Neural progenitor cell (in vitro differentiated cells): ENCODE results near the gene ZDHHC11. TPM values are rescaled to one million over a fixed set of nuclear protein-coding genes. Genes with fewer than 3 reads are reported as not detected.
"Not testable (repeated sequence)": the region's sequence is repeated elsewhere in the genome, so short reads cannot be mapped to it uniquely, and the experiment has no call there.

Source experiments
- DNase-seq: peaks from one replicate; pipeline ENCODE4 v3.0.0-alpha.2; 2016; ENCODE audit warnings: low spot score
- H2AFZ ChIP-seq: fragments of 200-600 bp; sonication (generic); replicated peaks from 2 replicates; pipeline ENCODE4 v1.6.1; 2016; ENCODE audit warnings: antibody characterized with exemption
- H3F3A ChIP-seq: fragments of 200-600 bp; sonication (generic); 2 replicates; pipeline ENCODE4 v1.6.1; 2016; ENCODE audit warnings: antibody characterized with exemption, low read depth
- H3K27ac ChIP-seq: fragments of 200-600 bp; sonication (generic); 2 replicates; pipeline ENCODE4 v1.5.1; 2016; ENCODE audit warnings: mild to moderate bottlenecking
- H3K27me3 ChIP-seq: fragments of 200-600 bp; sonication (generic); 2 replicates; pipeline ENCODE4 v1.6.1; 2016; ENCODE audit warnings: mild to moderate bottlenecking, moderate library complexity
- H3K36me3 ChIP-seq: fragments of 200-600 bp; sonication (generic); 2 replicates; pipeline ENCODE4 v1.5.1; 2016
- H3K4me1 ChIP-seq: fragments of 200-600 bp; sonication (generic); 2 replicates; pipeline ENCODE4 v1.6.1; 2016; ENCODE audit warnings: mixed run types
- H3K4me2 ChIP-seq: fragments of 200-600 bp; sonication (generic); 2 replicates; pipeline ENCODE4 v1.6.1; 2016
- H3K4me3 ChIP-seq: fragments of 200-600 bp; sonication (generic); 2 replicates; pipeline ENCODE4 v1.5.1; 2016
- H3K79me2 ChIP-seq: fragments of 200-600 bp; sonication (generic); 2 replicates; pipeline ENCODE4 v1.6.1; 2016; ENCODE audit warnings: low read depth
- H3K9ac ChIP-seq: fragments of 200-600 bp; sonication (generic); 2 replicates; pipeline ENCODE4 v1.6.1; 2016
- H3K9me3 ChIP-seq: fragments of 200-600 bp; sonication (generic); 2 replicates; pipeline ENCODE4 v1.5.1; 2016; ENCODE audit warnings: low read depth
- H4K20me1 ChIP-seq: fragments of 200-600 bp; sonication (generic); 2 replicates; pipeline ENCODE4 v1.6.1; 2016; ENCODE audit warnings: low read depth
- H3K27ac Mint-ChIP-seq: 3 replicates; pipeline ENCODE4 v1.8.0; 2021; ENCODE audit warnings: mixed read lengths
- H3K27me3 Mint-ChIP-seq: 2 replicates; pipeline ENCODE4 v1.8.0; 2022; ENCODE audit warnings: low read depth, mild to moderate bottlenecking, inconsistent platforms, moderate library complexity, mixed read lengths; ENCODE audit not compliant: insufficient read depth
- H3K36me3 Mint-ChIP-seq: 3 replicates; pipeline ENCODE4 v1.8.0; 2021; ENCODE audit warnings: mixed read lengths
- H3K4me1 Mint-ChIP-seq: 3 replicates; pipeline ENCODE4 v1.8.0; 2021; ENCODE audit warnings: mixed read lengths
- H3K4me3 Mint-ChIP-seq: 3 replicates; pipeline ENCODE4 v1.8.0; 2021; ENCODE audit warnings: mild to moderate bottlenecking, moderate library complexity, mixed read lengths
- H3K9me3 Mint-ChIP-seq: 3 replicates; pipeline ENCODE4 v1.8.0; 2020; ENCODE audit warnings: mixed read lengths
- CTCF ChIP-seq: fragments of 200-600 bp; sonication (generic); IDR thresholded peaks from 2 replicates; pipeline ENCODE4 v1.5.1; 2017; ENCODE audit warnings: antibody characterized with exemption, mild to moderate bottlenecking
- EZH2 ChIP-seq: fragments of 200-600 bp; sonication (generic); IDR thresholded peaks from 2 replicates; pipeline ENCODE4 v1.6.1; 2017; ENCODE audit warnings: antibody characterized with exemption, mild to moderate bottlenecking, moderate library complexity
- EZH2phosphoT487 ChIP-seq: fragments of 200-600 bp; sonication (generic); IDR thresholded peaks from 2 replicates; pipeline ENCODE4 v1.6.1; 2017; ENCODE audit warnings: antibody characterized with exemption
- total RNA-seq: library from RNA; depleted of rRNA; stranded (reverse); fragments of >200 nt; gene quantifications from 2 replicates; pipeline ENCODE4 v1.2.3, GENCODE V29; 2015; ENCODE audit warnings: low replicate concordance

Gene ZDHHC11
- total RNA-seq, 1 donor from 2014 or later: 0.92 TPM

GRCh38 chr5:819078-819477 is 31.7 kb downstream of the ZDHHC11 start:
- peaks cover 29% of the 10 kb centered on the region for H3K36me3 Mint-ChIP-seq
- no peaks in the 10 kb centered on the region for H3K36me3 ChIP-seq
- no peak overlapping the region for H3K27ac ChIP-seq
- H4K20me1 ChIP-seq: no peaks in the 10 kb centered on the region
- peaks cover 8% of the 10 kb centered on the region for H3K4me1 Mint-ChIP-seq
- DNase-seq: no peak
- no peaks in the 10 kb centered on the region for H3F3A ChIP-seq
- no peak overlapping the region for H3K4me3 ChIP-seq
- H3K4me3 Mint-ChIP-seq: no peak overlapping the region
- H3K9ac ChIP-seq: no peak overlapping the region
- H3K27me3 Mint-ChIP-seq: peaks cover 8% of the 10 kb centered on the region
- H3K4me2 ChIP-seq: no peak overlapping the region
- H2AFZ ChIP-seq: no peak overlapping the region
- no peaks in the 10 kb centered on the region for H3K4me1 ChIP-seq
- TF ChIP-seq CTCF: no peak
- no peak for TF ChIP-seq EZH2
- TF ChIP-seq EZH2phosphoT487: no peak
- H3K9me3 ChIP-seq: no peaks in the 10 kb centered on the region
- no peaks in the 10 kb centered on the region for H3K27me3 ChIP-seq
- H3K27ac Mint-ChIP-seq: no peak overlapping the region
- H3K9me3 Mint-ChIP-seq: peaks cover 7% of the 10 kb centered on the region
- H3K79me2 ChIP-seq: no peaks in the 10 kb centered on the region

GRCh38 chr5:816176-816575 is 34.6 kb downstream of the ZDHHC11 start:
- H3K4me3 Mint-ChIP-seq: no peak overlapping the region
- DNase-seq: no peak
- peaks cover 8% of the 10 kb centered on the region for H3K4me1 Mint-ChIP-seq
- Histone ChIP-seq H3K27me3 (no peaks in the 10 kb centered on the region), H4K20me1 (no peaks in the 10 kb centered on the region), H3K9ac (no peak overlapping the region), H3K4me3 (no peak overlapping the region), H3K9me3 (no peaks in the 10 kb centered on the region), H3K79me2 (no peaks in the 10 kb centered on the region), H3K4me1 (no peaks in the 10 kb centered on the region), H3K4me2 (no peak overlapping the region), H3K36me3 (no peaks in the 10 kb centered on the region), H3K27ac (no peak overlapping the region), H3F3A (no peaks in the 10 kb centered on the region), H2AFZ (no peak overlapping the region)
- peaks cover 7% of the 10 kb centered on the region for H3K9me3 Mint-ChIP-seq
- TF ChIP-seq EZH2phosphoT487 (no peak), EZH2 (no peak), CTCF (no peak)
- H3K36me3 Mint-ChIP-seq: peaks cover 16% of the 10 kb centered on the region
- H3K27ac Mint-ChIP-seq: no peak overlapping the region
- peaks cover 6% of the 10 kb centered on the region for H3K27me3 Mint-ChIP-seq

- Histone ChIP-seq H3K36me3 (no peaks in the 10 kb centered on the region), H3K4me3 (no peak overlapping the region), H3K27ac (no peak overlapping the region), H3K9ac (no peak overlapping the region), H3F3A (no peaks in the 10 kb centered on the region), H4K20me1 (no peaks in the 10 kb centered on the region), H3K79me2 (no peaks in the 10 kb centered on the region), H3K4me2 (no peak overlapping the region), H3K9me3 (no peaks in the 10 kb centered on the region), H3K27me3 (no peaks in the 10 kb centered on the region), H2AFZ (no peak overlapping the region), H3K4me1 (no peaks in the 10 kb centered on the region)
- Mint-ChIP-seq H3K27me3 (peaks cover 4% of the 10 kb centered on the region), H3K4me1 (peaks cover 8% of the 10 kb centered on the region), H3K4me3 (no peak overlapping the region), H3K36me3 (peaks cover 16% of the 10 kb centered on the region), H3K27ac (no peak overlapping the region), H3K9me3 (peaks cover 7% of the 10 kb centered on the region)
- TF ChIP-seq EZH2 (no peak), CTCF (no peak)
- no peak for DNase-seq
Observed at GRCh38 chr5:815449-815848, 35.3 kb downstream of the ZDHHC11 start.

GRCh38 chr5:813575-813974 is 37.2 kb downstream of the ZDHHC11 start:
- not testable (repeated sequence) for H3K27ac ChIP-seq, DNase-seq, H3K27me3 Mint-ChIP-seq, H3K27ac Mint-ChIP-seq, H4K20me1 ChIP-seq, H3K9ac ChIP-seq, H3K27me3 ChIP-seq, H3K4me1 ChIP-seq, H3K79me2 ChIP-seq, H2AFZ ChIP-seq, H3K4me3 ChIP-seq, H3K4me1 Mint-ChIP-seq, H3K4me2 ChIP-seq, H3K4me3 Mint-ChIP-seq, H3K9me3 ChIP-seq, H3K9me3 Mint-ChIP-seq, H3F3A ChIP-seq, H3K36me3 ChIP-seq
- H3K36me3 Mint-ChIP-seq: peaks cover 16% of the 10 kb centered on the region

- H3K27ac ChIP-seq, H3K4me1 ChIP-seq, H3K36me3 ChIP-seq, H3K4me3 ChIP-seq, H3F3A ChIP-seq, H3K36me3 Mint-ChIP-seq, H3K9ac ChIP-seq, H3K27me3 Mint-ChIP-seq, H3K9me3 ChIP-seq, H3K9me3 Mint-ChIP-seq, H3K27me3 ChIP-seq, H3K4me2 ChIP-seq, H2AFZ ChIP-seq, H3K4me1 Mint-ChIP-seq, H4K20me1 ChIP-seq, H3K79me2 ChIP-seq, H3K4me3 Mint-ChIP-seq, H3K27ac Mint-ChIP-seq, DNase-seq: not testable (repeated sequence)
Observed at GRCh38 chr5:811384-811783, 39.4 kb downstream of the ZDHHC11 start.

- DNase-seq, H3K9me3 Mint-ChIP-seq, H3K27ac Mint-ChIP-seq, H2AFZ ChIP-seq, H3K27me3 Mint-ChIP-seq, H3F3A ChIP-seq, H3K4me1 ChIP-seq, H3K4me1 Mint-ChIP-seq, H3K27me3 ChIP-seq, H3K9me3 ChIP-seq, H4K20me1 ChIP-seq, H3K79me2 ChIP-seq, H3K4me2 ChIP-seq, H3K4me3 ChIP-seq, H3K9ac ChIP-seq, H3K36me3 ChIP-seq, H3K27ac ChIP-seq, H3K4me3 Mint-ChIP-seq: not testable (repeated sequence)
- peaks cover 12% of the 10 kb centered on the region for H3K36me3 Mint-ChIP-seq
Observed at GRCh38 chr5:807719-808514, 42.9 kb downstream of the ZDHHC11 start.
